Endothelial cell (in vitro differentiated cells): Measurements from ENCODE around the gene C1orf35. TPM values are rescaled to one million over a fixed set of nuclear protein-coding genes. Genes with fewer than 3 reads are reported as not detected.

Experiments used
- DNase-seq: peaks from one replicate; pipeline ENCODE4 v3.0.0; 2021; ENCODE audit warnings: low spot score
- H3K27ac Mint-ChIP-seq: one replicate; pipeline ENCODE4 v1.8.0; 2021; ENCODE audit warnings: mixed read lengths, inconsistent platforms; ENCODE audit not compliant: unreplicated experiment
- H3K27me3 Mint-ChIP-seq: one replicate; pipeline ENCODE4 v1.8.0; 2021; ENCODE audit warnings: mild to moderate bottlenecking, moderate library complexity, mixed read lengths, inconsistent platforms; ENCODE audit not compliant: unreplicated experiment
- H3K36me3 Mint-ChIP-seq: one replicate; pipeline ENCODE4 v1.8.0; 2021; ENCODE audit warnings: mild to moderate bottlenecking, low read depth, mixed read lengths, inconsistent platforms; ENCODE audit not compliant: unreplicated experiment
- H3K4me1 Mint-ChIP-seq: one replicate; pipeline ENCODE4 v1.8.0; 2021; ENCODE audit warnings: mild to moderate bottlenecking, mixed read lengths, inconsistent platforms; ENCODE audit not compliant: unreplicated experiment
- H3K4me3 Mint-ChIP-seq: one replicate; pipeline ENCODE4 v1.8.0; 2021; ENCODE audit warnings: mild to moderate bottlenecking, mixed read lengths, inconsistent platforms; ENCODE audit not compliant: unreplicated experiment
- H3K9me3 Mint-ChIP-seq: one replicate; pipeline ENCODE4 v1.8.0; 2021; ENCODE audit warnings: mixed read lengths, inconsistent platforms; ENCODE audit not compliant: unreplicated experiment
- CTCF ChIP-seq: fragments of 200-600 bp; sonication (generic); IDR thresholded peaks from one replicate; pipeline ENCODE4 v1.5.0; 2021; ENCODE audit warnings: antibody characterized with exemption; ENCODE audit not compliant: unreplicated experiment
- total RNA-seq: library from RNA; stranded (reverse); fragmentation: NEBNext Ultra II Directional; extraction: Animal tissue kit (Norgen Biotek cat#: 25700); gene quantifications from one replicate; pipeline ENCODE4 v1.2.1, GENCODE V29; 2021; ENCODE audit not compliant: unreplicated experiment

C1orf35 gene
- total RNA-seq, 1 donor from 2014 or later, result 23.2 TPM

GRCh38 chr1:228074954-228075730 lies 28.0 kb downstream of the C1orf35 start:
- no peak overlapping the region for H3K27ac Mint-ChIP-seq
- H3K4me3 Mint-ChIP-seq, result no peak overlapping the region
- H3K36me3 Mint-ChIP-seq, result no peaks in the 10 kb centered on the region
- DNase-seq, result no peak
- no peak for TF ChIP-seq CTCF
- peaks cover 7% of the 10 kb centered on the region for H3K4me1 Mint-ChIP-seq
- H3K9me3 Mint-ChIP-seq, result no peaks in the 10 kb centered on the region
- peaks cover 16% of the 10 kb centered on the region for H3K27me3 Mint-ChIP-seq

- Mint-ChIP-seq H3K36me3 (no peaks in the 10 kb centered on the region), H3K4me1 (peaks cover 7% of the 10 kb centered on the region), H3K9me3 (no peaks in the 10 kb centered on the region), H3K27me3 (peaks cover 12% of the 10 kb centered on the region), H3K4me3 (no peak overlapping the region), H3K27ac (no peak overlapping the region)
- TF ChIP-seq CTCF, result no peak
- DNase-seq, result no peak
These were observed 29.1 kb downstream of the C1orf35 start for GRCh38 chr1:228073857-228074545.

GRCh38 chr1:228073061-228073856 lies 29.9 kb downstream of the C1orf35 start:
- H3K27ac Mint-ChIP-seq, result no peak overlapping the region
- H3K4me1 Mint-ChIP-seq, result peaks cover 7% of the 10 kb centered on the region
- H3K4me3 Mint-ChIP-seq, result no peak overlapping the region
- H3K27me3 Mint-ChIP-seq, result peaks cover 12% of the 10 kb centered on the region
- no peak for DNase-seq
- H3K36me3 Mint-ChIP-seq, result no peaks in the 10 kb centered on the region
- TF ChIP-seq CTCF, result no peak
- no peaks in the 10 kb centered on the region for H3K9me3 Mint-ChIP-seq

GRCh38 chr1:228072658-228073043 lies 30.5 kb downstream of the C1orf35 start:
- peaks cover 2% of the 10 kb centered on the region for H3K4me1 Mint-ChIP-seq
- DNase-seq, result no peak
- H3K27ac Mint-ChIP-seq, result no peak overlapping the region
- TF ChIP-seq CTCF, result no peak
- no peaks in the 10 kb centered on the region for H3K36me3 Mint-ChIP-seq
- H3K27me3 Mint-ChIP-seq, result peaks cover 12% of the 10 kb centered on the region
- no peaks in the 10 kb centered on the region for H3K9me3 Mint-ChIP-seq
- no peak overlapping the region for H3K4me3 Mint-ChIP-seq
